ENCODE measurements around the gene DYTN.

The DYTN gene

DNA sequence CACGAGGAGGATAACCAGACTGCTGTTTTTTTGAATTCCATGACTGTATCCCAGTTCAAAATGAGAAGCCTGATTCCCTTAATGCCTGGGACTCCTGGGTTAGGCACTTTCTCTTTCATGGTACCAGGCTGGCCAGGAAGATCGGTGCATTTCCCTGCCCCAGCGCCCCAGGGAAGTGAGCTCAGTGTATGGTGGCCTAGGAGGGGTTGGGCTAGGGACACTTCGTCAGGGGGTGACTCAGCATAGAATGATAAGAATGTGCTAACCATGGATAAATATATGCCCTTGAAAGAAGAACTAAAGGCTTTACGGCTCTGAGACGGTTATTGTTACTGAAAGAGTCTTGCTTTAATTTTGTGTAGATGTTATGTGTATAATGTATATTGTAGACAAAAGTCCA, 103.4 kb downstream of the DYTN start:
- H3K4me1 ChIP-seq = no peaks in the 10 kb centered on the region
- DNase-seq = no peak
- TF ChIP-seq, protein P1, sequence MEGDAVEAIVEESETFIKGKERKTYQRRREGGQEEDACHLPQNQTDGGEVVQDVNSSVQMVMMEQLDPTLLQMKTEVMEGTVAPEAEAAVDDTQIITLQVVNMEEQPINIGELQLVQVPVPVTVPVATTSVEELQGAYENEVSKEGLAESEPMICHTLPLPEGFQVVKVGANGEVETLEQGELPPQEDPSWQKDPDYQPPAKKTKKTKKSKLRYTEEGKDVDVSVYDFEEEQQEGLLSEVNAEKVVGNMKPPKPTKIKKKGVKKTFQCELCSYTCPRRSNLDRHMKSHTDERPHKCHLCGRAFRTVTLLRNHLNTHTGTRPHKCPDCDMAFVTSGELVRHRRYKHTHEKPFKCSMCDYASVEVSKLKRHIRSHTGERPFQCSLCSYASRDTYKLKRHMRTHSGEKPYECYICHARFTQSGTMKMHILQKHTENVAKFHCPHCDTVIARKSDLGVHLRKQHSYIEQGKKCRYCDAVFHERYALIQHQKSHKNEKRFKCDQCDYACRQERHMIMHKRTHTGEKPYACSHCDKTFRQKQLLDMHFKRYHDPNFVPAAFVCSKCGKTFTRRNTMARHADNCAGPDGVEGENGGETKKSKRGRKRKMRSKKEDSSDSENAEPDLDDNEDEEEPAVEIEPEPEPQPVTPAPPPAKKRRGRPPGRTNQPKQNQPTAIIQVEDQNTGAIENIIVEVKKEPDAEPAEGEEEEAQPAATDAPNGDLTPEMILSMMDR (IDR thresholded peaks at IDR 0.05) = no peak
- no peaks in the 10 kb centered on the region for H3K36me3 ChIP-seq
- no peaks in the 10 kb centered on the region for H3K27me3 ChIP-seq
- H3K4me3 ChIP-seq = no peak overlapping the region
- H3K9me3 ChIP-seq = no peaks in the 10 kb centered on the region
- no peak overlapping the region for H3K27ac ChIP-seq
- intact Hi-C loops (cut with DNase I; ENCODE audit: low total_unique reads) = no loop called here

DNA sequence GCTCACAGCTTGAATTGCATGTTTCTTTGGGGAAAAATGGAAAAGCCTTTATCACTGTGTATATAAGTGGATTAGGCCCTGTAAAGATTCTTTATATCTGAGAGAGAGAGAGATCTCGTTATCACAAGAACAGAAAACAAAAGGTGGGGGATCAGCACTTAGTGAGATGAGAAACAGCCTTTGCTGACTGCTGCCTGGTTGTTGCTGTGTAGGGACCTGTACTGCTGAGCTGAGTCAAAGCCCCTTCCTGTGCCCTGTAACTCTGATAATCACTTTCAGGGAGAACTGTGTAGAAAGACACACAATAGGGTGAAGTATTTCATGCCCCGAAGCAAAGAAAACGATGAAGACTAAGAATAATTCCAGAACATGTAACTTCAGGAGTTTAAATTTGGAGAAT, 106.5 kb downstream of the DYTN start:
- H3K4me1 ChIP-seq = no peaks in the 10 kb centered on the region
- no peak overlapping the region for H3K27ac ChIP-seq
- TF ChIP-seq, protein P1 (IDR thresholded peaks at IDR 0.05) = no peak
- H3K27me3 ChIP-seq = no peaks in the 10 kb centered on the region
- no peak overlapping the region for H3K4me3 ChIP-seq
- H3K9me3 ChIP-seq = no peaks in the 10 kb centered on the region
- no peaks in the 10 kb centered on the region for H3K36me3 ChIP-seq
- intact Hi-C loops (cut with DNase I; ENCODE audit: low total_unique reads) = no loop called here
- DNase-seq = no peak

DNA sequence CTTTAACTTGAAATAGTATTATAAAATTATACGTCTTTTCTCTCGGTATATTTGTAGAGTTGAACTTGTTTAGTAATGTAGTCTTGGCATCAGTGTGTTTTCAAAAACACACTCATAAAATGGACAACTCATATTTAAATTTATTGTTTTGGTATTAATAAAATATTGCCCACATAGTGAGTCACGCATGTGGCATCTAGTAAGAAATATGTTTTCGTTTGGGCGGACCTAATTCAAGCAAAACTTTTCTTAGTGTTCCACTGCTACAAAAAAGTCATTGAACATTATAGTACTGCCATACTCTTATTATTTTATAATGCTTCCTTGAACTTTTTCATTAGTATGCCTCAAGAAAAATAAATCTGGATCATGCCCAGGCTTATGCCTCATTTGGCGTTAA, 107.0 kb downstream of the DYTN start:
- Histone ChIP-seq H3K36me3 (no peaks in the 10 kb centered on the region), H3K27me3 (no peaks in the 10 kb centered on the region), H3K4me3 (no peak overlapping the region), H3K27ac (no peak overlapping the region), H3K4me1 (no peaks in the 10 kb centered on the region), H3K9me3 (no peaks in the 10 kb centered on the region)
- TF ChIP-seq, protein P1 (IDR thresholded peaks at IDR 0.05) = no peak
- no peak for DNase-seq
- intact Hi-C loops (cut with DNase I; ENCODE audit: low total_unique reads) = no loop called here

DNA sequence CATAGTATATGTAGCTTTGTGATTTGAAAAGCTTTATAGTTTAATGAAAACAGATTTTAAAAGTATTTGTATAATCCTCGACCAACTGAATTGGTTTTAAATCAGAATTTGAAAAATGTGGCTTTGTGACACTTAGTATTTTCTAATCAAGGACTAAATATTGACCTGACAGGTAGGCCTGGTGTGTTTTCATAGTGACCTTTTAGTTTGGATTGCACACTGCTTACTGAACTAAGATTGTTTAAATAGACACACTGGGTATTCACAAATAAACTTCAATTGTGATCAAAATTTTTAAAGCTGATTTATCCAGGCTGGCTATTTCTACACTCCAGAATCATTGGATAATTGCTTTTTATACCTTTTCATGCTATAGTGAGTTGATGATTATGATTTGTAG, 107.7 kb downstream of the DYTN start:
- no peaks in the 10 kb centered on the region for H3K4me1 ChIP-seq
- no peaks in the 10 kb centered on the region for H3K36me3 ChIP-seq
- intact Hi-C loops (cut with DNase I; ENCODE audit: low total_unique reads) = no loop called here
- no peak overlapping the region for H3K4me3 ChIP-seq
- no peak for DNase-seq
- no peak overlapping the region for H3K27ac ChIP-seq
- H3K27me3 ChIP-seq = no peaks in the 10 kb centered on the region
- TF ChIP-seq, protein P1 (IDR thresholded peaks at IDR 0.05) = no peak
- no peaks in the 10 kb centered on the region for H3K9me3 ChIP-seq

DNA sequence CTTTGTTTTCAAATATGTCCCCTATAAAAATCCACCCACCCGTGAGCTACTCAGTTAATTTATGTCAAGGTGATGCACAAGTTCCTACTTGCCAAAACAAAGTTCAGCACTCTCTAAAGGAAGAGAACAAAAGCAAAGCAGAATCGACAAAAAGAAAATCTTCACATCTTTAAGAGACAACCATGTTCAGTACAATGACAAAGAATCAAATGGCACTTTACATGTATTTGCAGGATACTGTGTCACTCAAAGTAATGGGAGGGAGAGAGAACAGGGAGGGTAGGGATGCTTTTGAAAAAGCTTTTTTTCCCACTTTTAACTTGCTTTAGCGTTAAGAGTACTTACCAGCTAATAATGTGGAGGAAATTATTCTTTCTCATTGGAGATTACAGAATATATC, 115.0 kb downstream of the DYTN start:
- H3K4me1 ChIP-seq = no peaks in the 10 kb centered on the region
- H3K4me3 ChIP-seq = no peak overlapping the region
- TF ChIP-seq, protein P1 (IDR thresholded peaks at IDR 0.05) = no peak
- H3K9me3 ChIP-seq = no peaks in the 10 kb centered on the region
- H3K36me3 ChIP-seq = no peaks in the 10 kb centered on the region
- intact Hi-C loops (cut with DNase I; ENCODE audit: low total_unique reads) = no loop called here
- no peaks in the 10 kb centered on the region for H3K27me3 ChIP-seq
- H3K27ac ChIP-seq = no peak overlapping the region
- DNase-seq = no peak

Measured in tibial artery (tissue), 4 donors.